ENCODE results near the gene EHD4. TPM values are rescaled to one million over a fixed set of nuclear protein-coding genes. Genes with fewer than 3 reads are reported as not detected.

Gene EHD4
- polyA plus RNA-seq, 4 donors = 16.6 to 18.2 (median 17.1) TPM

DNA sequence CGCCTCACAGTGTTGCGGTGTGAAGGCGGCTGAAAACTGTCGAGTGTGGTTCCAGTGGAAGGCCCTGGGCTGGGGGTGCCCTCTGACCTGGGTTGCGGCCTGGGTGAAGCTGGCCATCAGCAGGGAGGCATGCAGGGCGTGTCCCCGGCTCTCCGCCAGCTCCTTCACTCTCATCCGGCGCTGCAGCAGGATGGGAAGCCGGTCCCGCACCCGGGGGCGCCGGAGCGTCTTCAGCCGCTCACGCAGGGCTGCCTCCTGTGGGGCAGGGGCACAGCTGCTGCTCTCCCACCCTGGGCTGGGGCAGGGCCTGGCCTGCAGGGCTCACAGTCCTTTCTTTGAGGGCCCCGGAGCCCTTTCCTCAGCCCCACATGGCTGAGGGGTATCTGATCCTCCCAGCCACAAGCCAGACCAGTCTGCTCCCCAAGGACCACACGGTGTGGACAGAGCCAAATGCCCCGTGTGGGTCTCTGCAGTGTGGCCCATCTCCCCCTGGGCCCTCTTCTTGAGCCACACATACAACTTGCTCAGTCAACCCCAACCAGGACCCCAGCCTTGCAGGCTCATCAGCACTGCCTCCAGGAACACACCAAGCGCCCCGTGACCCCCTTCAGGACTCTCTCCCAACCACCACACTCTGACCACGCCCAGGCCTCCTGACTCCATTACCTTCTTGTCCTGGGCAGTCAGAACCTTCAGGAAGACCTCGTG, 105.3 kb downstream of the EHD4 start:
- no peak for DNase-seq (ENCODE audit: low read depth in 4 of 4, low spot score in 2 of 4)

DNA sequence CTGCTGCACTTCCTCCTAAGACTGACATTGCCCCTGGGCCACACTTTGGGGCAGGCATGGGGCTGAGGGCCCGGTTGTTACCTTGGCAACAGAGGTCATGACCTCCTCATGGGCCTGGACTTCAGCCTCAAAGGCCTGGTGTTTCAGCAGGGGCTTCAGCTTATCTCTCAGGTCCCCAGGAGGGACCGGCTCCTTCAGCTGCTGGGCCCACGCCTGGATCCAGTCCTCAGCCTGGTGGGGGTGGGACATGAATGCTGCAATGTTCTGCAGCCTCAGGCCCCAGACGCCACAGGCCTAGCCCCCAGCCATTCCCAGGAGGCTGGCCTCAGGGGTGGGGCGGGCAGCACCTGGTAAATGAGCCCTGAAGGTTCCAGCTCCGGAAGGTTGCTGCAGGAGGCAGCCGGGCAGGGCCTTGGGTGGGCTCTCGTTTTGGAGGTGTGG, 106.1 kb downstream of the EHD4 start:
- DNase-seq (ENCODE audit: low read depth in 4 of 4, low spot score in 2 of 4) = no peak

DNA sequence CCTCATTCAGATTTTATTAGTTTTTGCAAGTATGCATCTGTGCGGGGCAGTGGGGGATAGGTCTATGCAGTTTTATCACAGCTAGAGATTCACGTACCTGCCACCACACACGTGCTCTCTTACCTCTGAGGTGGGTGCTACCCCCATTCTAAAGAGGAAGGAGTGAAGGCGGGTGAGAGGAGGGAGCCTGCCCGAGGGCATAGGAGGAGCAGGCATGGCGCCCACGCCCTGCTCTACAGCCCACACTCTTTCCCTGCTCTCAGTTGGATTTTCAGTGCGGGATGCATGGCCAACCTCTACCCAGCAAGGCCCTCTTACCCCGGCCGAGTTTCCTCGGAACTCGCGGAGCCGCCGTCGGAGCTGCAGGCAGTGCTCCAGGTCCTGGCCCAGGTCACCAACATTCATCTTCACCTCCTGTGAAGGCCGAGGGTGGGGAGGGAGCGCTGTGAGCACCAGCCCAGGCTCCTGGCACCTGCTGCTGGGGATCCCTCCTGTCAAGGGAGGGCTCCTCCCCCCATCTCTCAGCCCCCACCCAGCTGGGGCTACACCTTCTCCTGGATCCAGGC, 106.8 kb downstream of the EHD4 start:
- DNase-seq (ENCODE audit: low read depth in 4 of 4, low spot score in 2 of 4) = no peak

- no peak for DNase-seq (ENCODE audit: low read depth in 4 of 4, low spot score in 2 of 4)
Measured at GRCh38 chr15:41862515-41863116, 109.7 kb downstream of the EHD4 start.

DNA sequence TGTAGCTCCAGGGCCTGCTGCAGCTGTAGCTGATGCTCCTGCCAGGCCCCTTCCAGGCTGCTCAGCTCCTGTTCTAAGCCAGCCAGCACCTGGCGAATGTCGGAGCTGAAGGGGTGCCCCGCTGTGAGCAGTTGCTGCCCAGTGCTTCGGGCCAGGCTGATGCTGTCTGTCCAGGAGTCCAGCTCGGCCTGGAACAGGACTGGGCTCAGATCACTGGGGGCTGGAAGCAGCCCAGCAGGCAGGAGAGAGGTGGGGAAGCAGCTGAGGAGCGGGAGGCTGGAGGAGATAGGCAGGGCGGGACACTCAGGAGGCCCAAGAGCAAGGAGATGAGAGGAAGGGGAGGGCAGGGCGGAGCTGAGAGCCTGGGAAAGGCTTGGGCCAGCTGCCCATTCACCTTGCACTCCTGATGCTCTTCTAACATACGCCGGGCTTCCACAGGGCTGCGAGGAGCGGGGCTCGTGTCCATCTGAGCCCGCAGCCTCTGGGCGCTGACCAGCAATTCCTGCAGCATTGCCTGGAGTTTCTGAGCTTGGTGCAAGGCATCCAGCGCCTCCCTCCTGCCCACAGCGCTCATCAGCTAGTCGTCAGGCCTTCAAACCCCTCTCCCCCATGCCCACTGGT, 110.5 kb downstream of the EHD4 start:
- DNase-seq (ENCODE audit: low read depth in 4 of 4, low spot score in 2 of 4) = no peak

- no peak for DNase-seq (ENCODE audit: low read depth in 4 of 4, low spot score in 2 of 4)
Measured at GRCh38 chr15:41860049-41860828, 112.1 kb downstream of the EHD4 start.

DNA sequence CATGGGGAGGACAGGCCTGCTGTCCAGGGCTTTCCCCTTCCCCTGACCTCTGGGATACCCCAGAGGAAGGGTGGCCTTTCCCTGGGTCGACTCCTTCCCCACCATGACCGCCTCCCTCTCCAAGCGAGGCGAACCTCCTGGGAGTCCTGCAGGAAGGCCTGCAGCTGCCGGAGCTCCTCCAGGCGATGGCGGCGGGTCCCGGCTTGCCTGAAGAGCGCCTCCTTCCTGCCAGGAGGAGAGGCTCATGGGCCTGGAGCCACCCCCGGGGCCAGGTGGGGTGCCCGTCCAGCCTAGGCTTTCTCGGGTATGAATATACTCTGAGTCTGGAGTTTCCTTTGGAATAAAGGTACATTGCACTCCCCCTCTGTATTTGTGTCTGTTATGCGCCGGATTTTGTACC, 113.6 kb downstream of the EHD4 start:
- DNase-seq (ENCODE audit: low read depth in 4 of 4, low spot score in 2 of 4) = no peak

DNA sequence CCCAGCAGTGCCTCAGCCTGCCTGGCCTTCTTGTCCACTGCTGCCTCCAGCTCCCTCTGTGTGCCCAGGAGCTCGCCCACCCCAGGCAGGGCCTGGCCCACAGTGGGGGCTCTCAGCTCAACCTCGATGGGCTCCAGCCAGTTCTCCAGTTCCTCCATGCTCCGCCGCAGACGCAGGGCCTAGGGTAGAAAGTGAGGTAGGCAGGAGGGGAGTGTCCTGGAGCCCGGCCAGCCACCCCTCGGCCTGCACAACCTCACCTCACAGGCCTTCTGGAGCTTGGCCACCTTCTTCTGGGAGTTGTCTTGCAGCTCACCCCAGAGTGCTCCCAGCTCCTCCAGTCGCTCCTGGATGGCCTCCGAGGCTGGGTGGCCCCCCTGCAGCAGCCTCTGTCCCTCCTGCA, 115.0 kb downstream of the EHD4 start:
- DNase-seq (ENCODE audit: low read depth in 4 of 4, low spot score in 2 of 4) = no peak

DNA sequence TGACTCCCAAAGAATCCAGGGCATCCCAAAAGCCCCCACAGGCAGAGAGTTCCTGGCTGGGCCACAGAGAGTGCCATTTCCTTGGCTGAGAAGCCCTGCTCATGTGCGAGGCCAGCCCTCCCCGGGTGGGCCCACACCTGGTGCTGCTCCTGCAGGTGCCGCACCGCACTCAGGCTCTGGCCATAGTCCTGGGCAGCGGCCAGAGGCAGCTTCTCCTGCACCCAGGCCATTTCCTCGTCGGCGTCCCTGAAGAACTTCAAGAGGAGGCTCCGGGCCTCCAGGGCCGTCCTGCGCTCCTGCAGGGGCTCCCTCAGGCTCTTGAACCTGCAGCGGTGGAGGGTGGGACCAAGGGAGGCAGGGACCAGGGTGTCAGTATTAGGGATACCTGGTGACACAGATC, 115.6 kb downstream of the EHD4 start:
- DNase-seq (ENCODE audit: low read depth in 4 of 4, low spot score in 2 of 4) = no peak

- no peak for DNase-seq (ENCODE audit: low read depth in 4 of 4, low spot score in 2 of 4)
Measured at GRCh38 chr15:41856262-41856661, 116.1 kb downstream of the EHD4 start.

- peak in 2 of 4 donors; percentile 34 to 60 for DNase-seq (ENCODE audit: low read depth in 4 of 4, low spot score in 2 of 4)
Measured at GRCh38 chr15:41855261-41855961, 116.9 kb downstream of the EHD4 start.

GRCh38 chr15:41854443-41854842, 117.9 kb downstream of the EHD4 start:
- DNase-seq (ENCODE audit: low read depth in 4 of 4, low spot score in 2 of 4) = no peak

DNA sequence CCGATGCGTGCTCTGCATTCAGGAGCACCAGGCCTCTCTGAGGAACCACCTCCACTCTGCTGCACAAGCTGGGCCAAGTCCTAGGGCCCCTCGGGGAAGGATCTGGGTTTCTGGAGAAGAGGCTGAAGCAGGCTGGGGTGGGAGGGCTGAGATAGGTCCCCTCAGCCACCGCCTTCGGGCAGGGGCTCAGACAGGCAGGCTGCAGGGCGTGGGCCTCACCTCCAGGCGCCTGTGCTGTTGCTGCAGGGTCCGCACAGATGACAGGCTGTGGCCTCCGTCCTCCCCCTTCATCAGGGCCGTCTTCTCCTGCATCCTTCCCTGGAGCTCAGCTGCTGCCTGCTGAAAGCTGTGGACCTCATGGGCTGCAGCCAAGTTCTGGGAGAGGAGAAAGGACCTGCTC, 118.5 kb downstream of the EHD4 start:
- DNase-seq (ENCODE audit: low read depth in 4 of 4, low spot score in 2 of 4) = no peak

DNA sequence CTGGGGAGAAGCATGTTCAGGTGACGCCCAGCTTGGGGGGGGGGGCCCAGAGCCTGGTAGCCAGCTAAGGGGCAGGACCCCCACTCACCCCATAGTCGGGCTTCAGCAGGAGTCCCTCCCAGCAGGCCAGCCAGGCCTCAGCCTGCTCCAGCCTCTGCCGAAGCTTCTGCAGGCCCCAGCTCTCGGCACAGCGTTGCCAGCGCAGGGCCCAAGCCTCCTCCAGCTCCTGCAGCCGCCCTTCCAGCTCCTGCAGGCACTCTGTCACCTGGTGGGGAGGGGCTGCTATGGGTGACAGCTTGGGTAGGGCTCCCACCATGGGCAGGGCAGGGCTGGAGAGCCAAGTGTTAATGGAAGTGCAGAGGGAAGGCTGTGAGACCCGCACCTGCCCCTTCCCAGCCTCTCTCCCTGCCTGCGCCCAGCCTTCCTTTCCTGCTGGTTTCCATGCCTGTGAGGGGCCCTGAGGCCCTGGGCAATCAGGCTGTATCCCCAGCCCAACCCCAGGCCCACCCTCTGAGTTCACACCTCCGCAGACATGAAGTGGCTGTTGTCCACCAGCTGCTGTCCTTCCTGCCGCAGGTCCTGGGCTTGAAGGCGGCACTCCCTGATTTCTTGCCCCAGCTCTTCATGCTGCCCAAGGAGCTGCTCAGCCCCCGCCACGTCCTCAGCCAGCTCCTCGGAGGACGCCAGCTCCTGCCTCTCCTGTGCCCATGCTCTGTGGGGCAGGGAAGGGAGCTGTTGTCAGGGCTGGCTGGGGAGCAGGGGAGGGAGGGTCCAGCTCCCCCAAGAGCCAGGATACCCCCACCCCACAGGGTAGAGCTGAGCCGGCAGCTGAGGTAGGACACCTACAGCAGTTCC, 119.4 kb downstream of the EHD4 start:
- no peak for DNase-seq (ENCODE audit: low read depth in 4 of 4, low spot score in 2 of 4)

DNA sequence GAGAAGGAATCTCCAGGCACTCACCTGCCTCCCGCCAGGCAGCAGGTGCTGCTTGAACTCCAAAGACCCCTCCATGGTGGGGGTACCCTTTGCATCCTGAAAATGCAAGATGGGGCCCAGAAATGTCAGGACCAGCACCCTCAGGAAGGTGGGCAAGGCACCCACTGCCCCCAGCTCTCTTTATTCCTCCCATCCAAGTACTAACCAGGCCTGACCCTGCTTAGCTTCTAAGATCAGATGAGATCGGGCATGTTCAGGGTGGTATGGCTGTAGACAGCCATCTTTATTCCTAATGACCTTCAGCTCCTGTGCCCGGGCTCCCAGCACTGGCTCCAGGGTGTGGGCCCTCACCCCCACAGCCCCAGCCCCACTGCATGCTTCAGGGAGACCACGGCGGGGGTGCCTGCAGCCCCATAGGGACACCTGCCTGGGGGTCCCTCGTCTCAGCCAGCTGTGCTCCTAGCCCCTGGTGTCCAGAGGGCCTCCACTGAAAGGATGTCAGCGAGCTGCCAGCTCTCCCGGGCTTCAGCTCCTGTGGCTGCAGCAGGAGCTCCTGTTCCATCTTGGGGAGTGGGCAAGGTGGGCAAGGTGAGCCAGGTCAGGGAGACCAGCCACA, 120.5 kb downstream of the EHD4 start:
- no peak for DNase-seq (ENCODE audit: low read depth in 4 of 4, low spot score in 2 of 4)

DNA sequence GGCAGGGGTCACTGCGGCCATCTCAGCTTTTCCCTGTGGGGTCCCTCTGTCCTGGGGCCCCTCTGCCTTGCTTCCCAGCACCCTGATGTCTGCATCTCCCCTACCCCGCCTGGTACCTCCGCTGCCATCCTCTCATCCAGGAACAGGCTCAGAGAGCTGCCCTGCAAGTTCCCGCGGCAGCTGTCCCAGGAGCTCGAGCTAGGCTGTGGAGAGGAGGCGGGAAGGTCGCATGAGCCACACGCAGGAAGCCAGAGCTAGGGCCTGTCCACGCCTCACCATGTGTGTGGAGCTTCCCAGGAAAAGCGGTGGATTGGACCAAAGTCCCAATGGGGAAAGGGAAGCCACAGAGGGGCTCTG, 121.2 kb downstream of the EHD4 start:
- DNase-seq (ENCODE audit: low read depth in 4 of 4, low spot score in 2 of 4) = no peak

DNA sequence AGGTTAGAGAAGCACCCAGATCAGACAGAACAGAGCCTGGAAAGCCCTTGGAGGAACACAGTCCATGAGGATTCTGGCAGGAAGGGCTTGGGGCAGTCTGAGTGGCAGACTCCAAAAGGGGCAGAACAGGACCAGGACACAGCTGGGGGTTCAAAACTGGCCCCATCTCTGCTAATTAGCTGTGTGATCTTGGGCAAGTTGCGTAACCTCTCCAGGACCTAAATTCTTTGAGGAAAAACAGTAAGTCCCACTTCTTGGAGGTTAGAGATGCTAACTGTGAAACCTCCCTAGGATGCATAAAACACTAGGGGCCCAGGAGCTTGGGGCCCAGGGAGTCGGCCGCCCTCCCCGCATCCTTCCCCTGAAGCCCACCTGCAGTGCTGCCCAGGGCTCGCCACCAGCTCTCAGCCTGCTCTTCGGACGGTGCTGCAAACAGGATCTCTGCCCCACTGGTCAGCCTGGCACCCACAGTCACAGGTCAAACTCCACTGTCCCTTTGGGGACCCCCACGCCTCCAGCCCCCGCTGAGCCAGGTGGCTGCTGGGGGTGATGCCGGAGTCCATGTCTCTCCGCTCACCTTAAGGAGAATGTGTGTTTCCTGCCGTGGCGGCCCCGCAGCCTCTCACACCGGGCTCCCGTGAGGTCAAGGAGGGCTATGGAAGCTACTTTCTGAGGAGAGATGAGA, 121.7 kb downstream of the EHD4 start:
- DNase-seq (ENCODE audit: low read depth in 4 of 4, low spot score in 2 of 4) = no peak

GRCh38 chr15:41849861-41850260, 122.5 kb downstream of the EHD4 start:
- DNase-seq (ENCODE audit: low read depth in 4 of 4, low spot score in 2 of 4) = no peak

DNA sequence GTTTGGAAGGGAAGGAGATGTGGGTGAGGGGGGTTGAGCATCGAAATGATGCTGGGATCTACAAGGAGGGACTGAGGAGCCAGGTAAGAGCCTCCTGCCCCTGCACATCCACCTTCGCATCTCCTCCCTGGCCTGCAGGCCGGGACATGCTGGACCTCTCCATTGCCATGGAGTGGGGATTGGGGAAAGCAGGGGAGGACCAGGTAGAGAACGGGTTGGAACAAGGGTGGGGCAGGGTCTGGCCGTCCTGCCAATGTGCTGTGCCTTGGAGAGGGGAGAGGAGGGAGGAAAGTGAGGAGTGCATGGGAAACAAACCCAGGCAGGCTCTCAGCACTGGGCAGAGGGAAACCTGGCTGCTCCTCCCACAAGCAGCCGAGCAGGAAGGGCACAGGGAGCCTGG, 123.2 kb downstream of the EHD4 start:
- no peak for DNase-seq (ENCODE audit: low read depth in 4 of 4, low spot score in 2 of 4)

Measured in left renal cortex interstitium (tissue), 4 donors.